HG03457 (cell line): ENCODE measurements around the gene ATP6V0C.
"Not testable (repeated sequence)": the region's sequence is repeated elsewhere in the genome, so short reads cannot be mapped to it uniquely, and the experiment has no call there.

Experiments used
- ATAC-seq: cut with Tn5 transposase; IDR thresholded peaks from one replicate; pipeline ENCODE4 v1.9.1; 2021; ENCODE audit warnings: moderate number of reproducible peaks; ENCODE audit not compliant: unreplicated experiment

Gene ATP6V0C

GRCh38 chr16:2527071-2527783, 13.5 kb downstream of the ATP6V0C start:
- ATAC-seq = no peak

GRCh38 chr16:2527784-2528100, 14.0 kb downstream of the ATP6V0C start:
- ATAC-seq = no peak

GRCh38 chr16:2528161-2529060, 14.7 kb downstream of the ATP6V0C start:
- ATAC-seq = no peak

GRCh38 chr16:2529061-2529931, 15.5 kb downstream of the ATP6V0C start:
- no peak for ATAC-seq

- ATAC-seq = no peak
These were observed 16.3 kb downstream of the ATP6V0C start for GRCh38 chr16:2529961-2530628.

- no peak for ATAC-seq
These were observed 17.0 kb downstream of the ATP6V0C start for GRCh38 chr16:2530629-2531318.

- no peak for ATAC-seq
These were observed 17.6 kb downstream of the ATP6V0C start, which contains the start of gene CEMP1 for GRCh38 chr16:2531371-2531695. Gene CEMP1, minus strand, starts transcription at chr16:2531408. Its CDS starts 335 bp downstream, at chr16:2531073.

GRCh38 chr16:2531696-2532493, 18.1 kb downstream of the ATP6V0C start:
- ATAC-seq = peak; percentile 70

GRCh38 chr16:2532494-2533141, 18.9 kb downstream of the ATP6V0C start:
- ATAC-seq = no peak

- not testable (repeated sequence) for ATAC-seq
These were observed 19.5 kb downstream of the ATP6V0C start for GRCh38 chr16:2533142-2533755.

GRCh38 chr16:2533912-2534311, 20.2 kb downstream of the ATP6V0C start:
- ATAC-seq = no peak

GRCh38 chr16:2534335-2534734, 20.6 kb downstream of the ATP6V0C start:
- ATAC-seq = not testable (repeated sequence)

- no peak for ATAC-seq
These were observed 21.9 kb downstream of the ATP6V0C start for GRCh38 chr16:2535625-2536013.

GRCh38 chr16:2537451-2538379, 24.0 kb downstream of the ATP6V0C start, which contains the start of gene PDPK1:
Gene PDPK1, plus strand, starts transcription at chr16:2538021. Its CDS starts 92 bp downstream, at chr16:2538113.
- ATAC-seq = peak; percentile 48

- not testable (repeated sequence) for ATAC-seq
These were observed 25.6 kb downstream of the ATP6V0C start for GRCh38 chr16:2539192-2539844.

GRCh38 chr16:2539845-2540458, 26.2 kb downstream of the ATP6V0C start:
- not testable (repeated sequence) for ATAC-seq
